ENCODE data around the gene SLC4A7. TPM values are rescaled to one million over a fixed set of nuclear protein-coding genes. Genes with fewer than 3 reads are reported as not detected.
"Not testable (repeated sequence)": the region's sequence is repeated elsewhere in the genome, so short reads cannot be mapped to it uniquely, and the experiment has no call there.

SLC4A7 gene
- total and polyA plus RNA-seq, 4 donors: 3.3 to 87.1 (median 11.9) TPM

DNA sequence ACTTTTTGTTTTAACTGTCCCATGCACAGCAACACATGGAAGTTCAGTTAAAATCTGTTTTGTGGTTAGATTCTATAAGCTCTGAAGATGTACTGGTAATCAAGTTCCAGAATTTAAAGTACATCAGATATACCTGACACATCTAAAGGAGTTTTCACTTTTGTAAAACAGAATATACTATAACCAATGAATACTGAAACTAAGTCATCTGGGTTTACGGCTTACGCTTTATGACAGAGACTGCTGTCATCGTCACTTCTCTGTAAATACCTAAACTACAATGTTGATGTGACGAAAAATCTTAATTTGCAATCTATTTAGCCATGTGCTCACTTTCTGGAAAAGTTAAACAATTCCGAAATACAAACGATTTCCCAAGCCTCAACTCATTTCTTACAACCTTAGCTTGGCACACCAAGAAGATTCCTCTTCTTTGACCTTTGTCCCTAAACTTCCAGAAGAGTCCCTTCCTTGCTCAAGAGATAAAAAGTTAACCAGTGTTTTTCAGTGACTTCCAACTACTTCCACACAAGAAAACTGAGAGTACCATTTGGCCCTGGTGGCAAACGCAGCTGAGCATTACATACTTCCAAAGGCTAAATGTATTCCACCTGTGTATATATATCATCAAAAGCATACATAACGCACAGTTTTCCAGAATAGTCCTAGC, 58.2 kb downstream of the SLC4A7 start:
- TF ChIP-seq CTCF (IDR thresholded peaks at IDR 0.05; ENCODE audit: control extremely low read depth, extremely low read depth): no peak
- Histone ChIP-seq H3K9ac (ENCODE audit: insufficient read depth in 1 of 2, low read length in 2 of 2) (no peak overlapping the region), H3K27me3 (ENCODE audit: control insufficient read depth in 3 of 3, insufficient read depth in 3 of 3, low read length in 2 of 3) (no peaks in the 10 kb centered on the region), H3K4me3 (no peak overlapping the region), H3K27ac (ENCODE audit: low read depth in 1 of 2, low read length in 1 of 2) (no peak overlapping the region), H3K9me3 (ENCODE audit: control insufficient read depth in 4 of 4, insufficient read depth in 3 of 4, low read length in 3 of 4) (no peaks in the 10 kb centered on the region), H3K36me3 (ENCODE audit: control insufficient read depth in 4 of 4, insufficient read depth in 4 of 4, low read length in 4 of 4) (peaks cover 0 to 8% (median 6%) of the 10 kb centered on the region in 4 donors), H3K4me1 (ENCODE audit: control insufficient read depth in 5 of 5, insufficient read depth in 5 of 5, low read length in 5 of 5) (no peaks in the 10 kb centered on the region)
- DNase-seq (no peak), ATAC-seq (ENCODE audit: insufficient read depth, low FRiP score) (no peak)
- WGBS, 2 donors: 92 to 93% methylated on average over 8 of the region's 8 CpGs

DNA sequence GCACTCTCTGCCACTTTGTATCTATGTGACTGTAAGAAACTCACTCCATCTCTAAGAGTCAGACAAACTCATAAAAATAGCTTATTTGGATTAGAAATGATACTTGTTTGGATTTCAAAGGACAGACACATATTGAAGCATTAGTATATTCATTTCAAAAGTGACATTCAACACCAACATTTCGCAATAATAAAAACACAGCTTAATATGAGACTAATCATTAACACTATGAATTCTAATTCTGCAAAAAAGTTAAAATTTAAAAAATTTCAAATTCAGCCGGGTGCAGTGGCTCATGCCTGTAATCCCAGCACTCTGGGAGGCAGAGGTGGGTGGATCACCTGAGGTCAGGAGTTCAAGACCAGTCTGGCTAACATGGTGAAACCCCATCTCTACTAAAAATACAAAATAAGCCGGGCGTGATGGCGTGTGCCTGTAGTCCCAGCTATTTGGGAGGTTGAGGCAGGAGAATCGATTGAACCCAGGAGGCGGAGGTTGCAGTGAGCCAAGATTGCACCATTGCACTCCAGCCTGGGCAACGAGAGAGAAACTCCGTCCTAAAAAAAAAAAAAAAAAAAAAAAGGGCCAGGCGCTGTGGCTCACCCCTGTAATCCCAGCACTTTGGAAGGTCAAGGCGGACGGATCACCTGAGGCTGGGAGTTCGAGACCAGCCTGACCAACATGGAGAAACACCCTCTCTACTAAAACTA, 59.2 kb downstream of the SLC4A7 start:
- not testable (repeated sequence) for H3K4me1 ChIP-seq (ENCODE audit: control insufficient read depth in 5 of 5, insufficient read depth in 5 of 5, low read length in 5 of 5); ATAC-seq (ENCODE audit: insufficient read depth, low FRiP score); DNase-seq; H3K9ac ChIP-seq (ENCODE audit: insufficient read depth in 1 of 2, low read length in 2 of 2); H3K27me3 ChIP-seq (ENCODE audit: control insufficient read depth in 3 of 3, insufficient read depth in 3 of 3, low read length in 2 of 3); H3K4me3 ChIP-seq; H3K9me3 ChIP-seq (ENCODE audit: control insufficient read depth in 4 of 4, insufficient read depth in 3 of 4, low read length in 3 of 4); H3K27ac ChIP-seq (ENCODE audit: low read depth in 1 of 2, low read length in 1 of 2); H3K36me3 ChIP-seq (ENCODE audit: control insufficient read depth in 4 of 4, insufficient read depth in 4 of 4, low read length in 4 of 4)
- 96 to 97% methylated on average over 11 to 13 of the region's 13 CpGs for WGBS, 2 donors

DNA sequence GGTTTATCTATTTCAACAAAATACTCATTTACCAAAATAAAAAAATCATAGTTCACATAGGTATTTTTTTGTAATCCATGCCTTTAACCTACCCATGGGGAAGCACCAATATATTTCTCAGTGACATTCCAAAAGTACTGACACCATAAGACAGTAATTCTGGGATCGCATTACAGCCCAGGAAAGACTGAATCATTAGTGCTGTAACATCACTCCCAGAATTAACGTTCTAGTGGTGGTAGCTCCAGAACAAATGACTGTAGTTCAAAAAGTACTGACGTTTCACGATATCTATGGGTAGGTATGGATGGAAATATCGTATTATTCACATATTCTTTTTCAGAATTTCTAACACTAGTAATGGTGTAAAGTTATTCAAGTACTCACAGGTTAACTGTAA, 60.7 kb downstream of the SLC4A7 start:
- H3K4me1 ChIP-seq (ENCODE audit: control insufficient read depth in 5 of 5, insufficient read depth in 5 of 5, low read length in 5 of 5): no peaks in the 10 kb centered on the region
- DNase-seq: no peak
- no peaks in the 10 kb centered on the region for H3K9me3 ChIP-seq (ENCODE audit: control insufficient read depth in 4 of 4, insufficient read depth in 3 of 4, low read length in 3 of 4)
- 84 to 95% methylated on average over 5 of the region's 5 CpGs for WGBS, 2 donors
- no peak for TF ChIP-seq CTCF (IDR thresholded peaks at IDR 0.05; ENCODE audit: control extremely low read depth, extremely low read depth)
- H3K27me3 ChIP-seq (ENCODE audit: control insufficient read depth in 3 of 3, insufficient read depth in 3 of 3, low read length in 2 of 3): no peaks in the 10 kb centered on the region
- no peak overlapping the region for H3K4me3 ChIP-seq
- no peak for ATAC-seq (ENCODE audit: insufficient read depth, low FRiP score)
- H3K27ac ChIP-seq (ENCODE audit: low read depth in 1 of 2, low read length in 1 of 2): no peak overlapping the region
- H3K36me3 ChIP-seq (ENCODE audit: control insufficient read depth in 4 of 4, insufficient read depth in 4 of 4, low read length in 4 of 4): peaks cover 4 to 7% (median 6%) of the 10 kb centered on the region in 4 donors
- H3K9ac ChIP-seq (ENCODE audit: insufficient read depth in 1 of 2, low read length in 2 of 2): no peak overlapping the region

DNA sequence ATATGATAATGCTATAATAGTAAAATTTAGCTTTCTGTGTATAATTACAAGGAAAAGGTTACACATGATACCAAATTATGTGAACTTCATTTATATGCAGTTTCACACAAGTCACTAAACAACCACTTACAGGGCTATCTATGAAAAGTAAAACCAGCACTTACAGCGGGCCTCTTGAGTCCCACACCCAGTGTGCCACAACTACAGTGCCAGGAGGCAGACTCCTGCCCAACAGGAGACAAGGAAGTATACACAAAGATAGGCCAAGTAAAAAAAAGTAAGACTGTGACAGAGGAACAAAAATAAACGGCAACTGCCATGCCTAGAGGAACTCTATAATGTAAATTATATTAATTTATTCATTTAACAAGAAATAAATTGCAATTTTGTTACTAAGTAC, 61.6 kb downstream of the SLC4A7 start:
- 54 to 89% methylated on average over 2 of the region's 2 CpGs for WGBS, 2 donors
- no peaks in the 10 kb centered on the region for H3K9me3 ChIP-seq (ENCODE audit: control insufficient read depth in 4 of 4, insufficient read depth in 3 of 4, low read length in 3 of 4)
- DNase-seq (no peak), ATAC-seq (ENCODE audit: insufficient read depth, low FRiP score) (no peak)
- peaks cover 4 to 14% (median 9%) of the 10 kb centered on the region in 4 donors for H3K36me3 ChIP-seq (ENCODE audit: control insufficient read depth in 4 of 4, insufficient read depth in 4 of 4, low read length in 4 of 4)
- H3K4me1 ChIP-seq (ENCODE audit: control insufficient read depth in 5 of 5, insufficient read depth in 5 of 5, low read length in 5 of 5): no peaks in the 10 kb centered on the region
- H3K9ac ChIP-seq (ENCODE audit: insufficient read depth in 1 of 2, low read length in 2 of 2): no peak overlapping the region
- no peak for TF ChIP-seq CTCF (IDR thresholded peaks at IDR 0.05; ENCODE audit: control extremely low read depth, extremely low read depth)
- no peaks in the 10 kb centered on the region for H3K27me3 ChIP-seq (ENCODE audit: control insufficient read depth in 3 of 3, insufficient read depth in 3 of 3, low read length in 2 of 3)
- H3K4me3 ChIP-seq: no peak overlapping the region
- H3K27ac ChIP-seq (ENCODE audit: low read depth in 1 of 2, low read length in 1 of 2): no peak overlapping the region

Measured in lung (tissue), 12 donors.